Gastrocnemius medialis (tissue), 4 donors: ENCODE results near the gene TSKS.

Experiments
- POLR2A ChIP-seq, 2 donors: fragments of 450-650 bp; IDR thresholded peaks; one replicate each; pipeline ENCODE4 v1.6.1; 2017; ENCODE audit warnings: antibody characterized with exemption in 2 of 2, mild to moderate bottlenecking in 2 of 2, moderate library complexity in 2 of 2
- TF ChIP-seq, protein P1 (sequence below), 5 experiments: fragments of 450-650 bp in 3 of 5; fragments of 200-600 bp in 2 of 5; sonication (generic) in 2 of 5; IDR thresholded peaks in 4 of 5; conservative IDR thresholded peaks in 1 of 5; 1 replicate in 4 of 5; 2 replicates in 1 of 5; pipeline ENCODE4 v1.5.1; 2016 to 2019; ENCODE audit warnings: antibody characterized with exemption in 5 of 5, mild to moderate bottlenecking in 3 of 5, moderate library complexity in 3 of 5

DNA sequence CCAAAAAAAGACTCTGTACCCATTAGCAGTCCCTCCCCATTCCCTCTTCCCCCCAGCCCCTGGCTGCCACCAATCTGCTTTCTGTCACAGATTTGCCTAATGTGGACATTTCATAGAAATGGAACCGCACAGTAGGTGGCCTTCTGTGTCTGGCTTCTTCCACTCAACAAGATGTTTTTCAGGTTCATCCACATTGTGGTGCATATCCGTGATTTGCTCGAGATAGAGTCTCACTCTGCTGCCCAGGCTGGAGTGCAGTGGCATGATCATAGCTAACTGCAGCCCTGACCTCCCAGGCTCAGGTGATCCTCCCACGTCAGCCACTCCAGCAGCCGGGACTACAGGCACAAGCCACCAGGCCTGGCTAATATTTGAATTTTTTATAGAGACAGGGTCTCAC is 24.6 kb upstream of the TSKS start:
- TF ChIP-seq, protein P1, sequence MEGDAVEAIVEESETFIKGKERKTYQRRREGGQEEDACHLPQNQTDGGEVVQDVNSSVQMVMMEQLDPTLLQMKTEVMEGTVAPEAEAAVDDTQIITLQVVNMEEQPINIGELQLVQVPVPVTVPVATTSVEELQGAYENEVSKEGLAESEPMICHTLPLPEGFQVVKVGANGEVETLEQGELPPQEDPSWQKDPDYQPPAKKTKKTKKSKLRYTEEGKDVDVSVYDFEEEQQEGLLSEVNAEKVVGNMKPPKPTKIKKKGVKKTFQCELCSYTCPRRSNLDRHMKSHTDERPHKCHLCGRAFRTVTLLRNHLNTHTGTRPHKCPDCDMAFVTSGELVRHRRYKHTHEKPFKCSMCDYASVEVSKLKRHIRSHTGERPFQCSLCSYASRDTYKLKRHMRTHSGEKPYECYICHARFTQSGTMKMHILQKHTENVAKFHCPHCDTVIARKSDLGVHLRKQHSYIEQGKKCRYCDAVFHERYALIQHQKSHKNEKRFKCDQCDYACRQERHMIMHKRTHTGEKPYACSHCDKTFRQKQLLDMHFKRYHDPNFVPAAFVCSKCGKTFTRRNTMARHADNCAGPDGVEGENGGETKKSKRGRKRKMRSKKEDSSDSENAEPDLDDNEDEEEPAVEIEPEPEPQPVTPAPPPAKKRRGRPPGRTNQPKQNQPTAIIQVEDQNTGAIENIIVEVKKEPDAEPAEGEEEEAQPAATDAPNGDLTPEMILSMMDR (IDR thresholded peaks at IDR 0.05 in 4 of 5, conservative IDR thresholded peaks at IDR 0.05 in 1 of 5), result no peak
- TF ChIP-seq POLR2A (IDR thresholded peaks at IDR 0.05), result no peak
